ENCODE data around the gene WFDC13. TPM values are rescaled to one million over a fixed set of nuclear protein-coding genes. Genes with fewer than 3 reads are reported as not detected.

WFDC13 gene
- total and polyA plus RNA-seq, 2 of the 8 experiments (the other 6 are each of a cell fraction or from before 2014, with no cell fraction given), result not detected

DNA sequence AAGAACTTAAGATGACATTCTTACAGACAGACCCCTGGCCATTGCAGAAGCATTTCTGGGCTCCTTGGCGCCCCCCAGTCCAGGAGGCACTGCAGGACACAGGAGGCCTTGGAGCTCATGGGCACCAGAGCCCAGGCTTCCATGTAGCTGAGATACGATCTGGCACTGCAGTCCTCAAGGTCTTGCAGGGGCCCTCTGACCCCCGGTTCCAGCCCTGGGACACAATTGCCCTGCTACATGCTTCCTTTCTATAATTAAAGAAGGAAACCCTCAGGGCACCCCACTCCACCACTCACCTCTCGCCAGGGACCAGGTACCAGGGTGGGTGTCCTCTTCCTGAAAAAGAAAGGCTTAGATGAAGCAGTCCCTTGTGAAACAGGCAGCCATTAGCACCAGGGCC is 56.3 kb downstream of the WFDC13 start (continued):
- TF ChIP-seq RXRA (IDR thresholded peaks at IDR 0.05; ENCODE audit: insufficient read depth, low read depth, low read length) (no peak), SRF (IDR thresholded peaks at IDR 0.05; ENCODE audit: low read depth, low read length) (no peak), CHD7 (IDR thresholded peaks at IDR 0.05; ENCODE audit: insufficient replicate concordance, low read length) (no peak), YY1 (IDR thresholded peaks at IDR 0.05; ENCODE audit: low read depth, low read length) (no peak), CREB1 (IDR thresholded peaks at IDR 0.05) (no peak), TEAD4 (IDR thresholded peaks at IDR 0.05; ENCODE audit: low read depth, low read length) (no peak), TAF7 (optimal IDR thresholded peaks at IDR 0.05; ENCODE audit: borderline replicate concordance, low read depth, low read length) (no peak), TBP (IDR thresholded peaks at IDR 0.05; ENCODE audit: low read depth, low read length) (no peak)

Measured in H1 (cell line).